ENCODE data around the gene NODAL. TPM values are rescaled to one million over a fixed set of nuclear protein-coding genes. Genes with fewer than 3 reads are reported as not detected.

The NODAL gene
- total RNA-seq, 1 experiment from 2014 or later: not detected

DNA sequence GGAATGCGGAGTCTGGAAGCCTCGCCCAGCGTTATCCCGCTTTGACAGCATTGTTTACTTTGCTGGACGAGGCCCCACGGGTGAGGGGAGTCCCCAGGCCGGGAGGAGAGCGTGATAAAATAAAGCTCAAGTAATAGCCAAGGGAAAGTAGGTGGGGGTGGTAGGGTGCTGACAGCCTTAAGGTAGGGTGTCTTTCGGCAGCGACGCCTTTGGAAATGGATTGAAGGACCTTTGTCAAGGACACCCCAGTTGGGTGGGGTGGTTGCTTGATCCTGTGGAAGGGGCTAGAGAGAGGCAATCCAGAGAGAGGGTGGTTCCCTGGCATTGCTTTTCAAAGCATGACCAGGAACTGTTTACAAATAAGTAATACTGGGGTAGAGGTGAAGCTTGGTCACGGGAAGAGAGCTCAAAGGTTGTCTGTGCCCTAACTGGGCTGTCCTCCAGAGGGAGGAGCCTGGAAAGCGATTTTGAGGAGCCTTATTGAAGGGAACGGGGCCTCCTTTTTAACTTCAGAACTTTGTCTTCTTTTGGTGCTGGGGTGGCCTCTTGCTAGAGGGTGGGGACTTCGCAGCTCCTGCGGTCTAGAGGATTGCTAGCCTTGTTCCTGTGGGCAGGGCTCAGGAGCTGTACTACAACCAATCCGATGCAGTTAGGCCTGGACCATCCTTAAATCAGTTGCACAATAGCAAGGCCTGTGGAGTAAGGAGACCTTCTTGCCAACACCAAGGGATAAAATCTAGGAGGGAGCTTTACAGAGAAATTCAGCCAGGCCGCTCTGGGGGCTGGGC is 36.2 kb downstream of the NODAL start:
- peak overlapping the region; percentile 84 for H3K9ac ChIP-seq (ENCODE audit: low read length)
- H3K27me3 ChIP-seq (ENCODE audit: low read length): no peaks in the 10 kb centered on the region
- no peaks in the 10 kb centered on the region for H3K9me3 ChIP-seq (ENCODE audit: low read length)
- H4K20me1 ChIP-seq (ENCODE audit: low read length): peaks cover 41% of the 10 kb centered on the region
- H3K4me3 ChIP-seq (ENCODE audit: low read length): peak overlapping the region; percentile 75
- TSS peak; percentile 63 for BruUV-seq (replicated peaks)
- peak overlapping the region; percentile 18 for H3K27ac ChIP-seq (ENCODE audit: low read length)
- H2AFZ ChIP-seq (ENCODE audit: low read length): peak overlapping the region; percentile 57; the same call in 1 of the 2 replicates
- DNase-seq (peak; percentile 94), ATAC-seq (peak; percentile 69)
- peak overlapping the region; percentile 90 for H3K4me2 ChIP-seq (ENCODE audit: low read length)
- peaks cover 24% of the 10 kb centered on the region for H3K4me1 ChIP-seq (ENCODE audit: insufficient read depth, low read length)
- no peaks in the 10 kb centered on the region for H3F3A ChIP-seq (ENCODE audit: low read length, unreplicated experiment)
- TF ChIP-seq EZH2phosphoT487 (IDR thresholded peaks at IDR 0.05; ENCODE audit: borderline replicate concordance, low read length): no peak
- no peak for TF ChIP-seq EZH2 (IDR thresholded peaks at IDR 0.05; ENCODE audit: low read length, unreplicated experiment)
- TF ChIP-seq, protein P1, sequence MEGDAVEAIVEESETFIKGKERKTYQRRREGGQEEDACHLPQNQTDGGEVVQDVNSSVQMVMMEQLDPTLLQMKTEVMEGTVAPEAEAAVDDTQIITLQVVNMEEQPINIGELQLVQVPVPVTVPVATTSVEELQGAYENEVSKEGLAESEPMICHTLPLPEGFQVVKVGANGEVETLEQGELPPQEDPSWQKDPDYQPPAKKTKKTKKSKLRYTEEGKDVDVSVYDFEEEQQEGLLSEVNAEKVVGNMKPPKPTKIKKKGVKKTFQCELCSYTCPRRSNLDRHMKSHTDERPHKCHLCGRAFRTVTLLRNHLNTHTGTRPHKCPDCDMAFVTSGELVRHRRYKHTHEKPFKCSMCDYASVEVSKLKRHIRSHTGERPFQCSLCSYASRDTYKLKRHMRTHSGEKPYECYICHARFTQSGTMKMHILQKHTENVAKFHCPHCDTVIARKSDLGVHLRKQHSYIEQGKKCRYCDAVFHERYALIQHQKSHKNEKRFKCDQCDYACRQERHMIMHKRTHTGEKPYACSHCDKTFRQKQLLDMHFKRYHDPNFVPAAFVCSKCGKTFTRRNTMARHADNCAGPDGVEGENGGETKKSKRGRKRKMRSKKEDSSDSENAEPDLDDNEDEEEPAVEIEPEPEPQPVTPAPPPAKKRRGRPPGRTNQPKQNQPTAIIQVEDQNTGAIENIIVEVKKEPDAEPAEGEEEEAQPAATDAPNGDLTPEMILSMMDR (conservative IDR thresholded peaks at IDR 0.05; ENCODE audit: low read depth, low read length): no peak
- ChIA-PET POLR2A (ENCODE audit: unreplicated experiment) (interaction anchor here (0.5 to 2.3 kb wide), 3 partner anchors 18 to 277 kb away, joined by 4 to 18 read pairs (median 14); no protein-coding TSS in a partner anchor), CTCF (interaction anchor here (0.5 to 3.7 kb wide), 11 partner anchors 16 to 259 kb away, joined by 3 to 36 read pairs (median 4); partner anchors contain the start of gene TYSND1)
- H3K9me2 ChIP-seq (replicated peaks; ENCODE audit: low read length): no peaks in the 10 kb centered on the region
- H3K36me3 ChIP-seq (ENCODE audit: low read depth, low read length): peaks cover 2% of the 10 kb centered on the region; the same call in 1 of the 2 replicates
- peaks cover 51% of the 10 kb centered on the region for H3K79me2 ChIP-seq (ENCODE audit: low read length)
- intact Hi-C loops (cut with micrococcal nuclease): loop anchor here (1.0 to 10.0 kb wide), 2 partner anchors 18 to 960 kb away; no protein-coding TSS in a partner anchor

- Histone ChIP-seq H3K79me2 (ENCODE audit: low read length) (peaks cover 46% of the 10 kb centered on the region), H3K4me3 (ENCODE audit: low read length) (peak overlapping the region; percentile 75), H3K9ac (ENCODE audit: low read length) (peak overlapping the region; percentile 84), H3K4me1 (ENCODE audit: insufficient read depth, low read length) (peaks cover 24% of the 10 kb centered on the region), H3F3A (ENCODE audit: low read length, unreplicated experiment) (no peaks in the 10 kb centered on the region), H4K20me1 (ENCODE audit: low read length) (peaks cover 39% of the 10 kb centered on the region), H3K27me3 (ENCODE audit: low read length) (no peaks in the 10 kb centered on the region), H3K9me2 (replicated peaks; ENCODE audit: low read length) (no peaks in the 10 kb centered on the region), H3K27ac (ENCODE audit: low read length) (peak overlapping the region; percentile 18), H3K36me3 (ENCODE audit: low read depth, low read length) (peaks cover 2% of the 10 kb centered on the region; the same call in 1 of the 2 replicates), H3K9me3 (ENCODE audit: low read length) (no peaks in the 10 kb centered on the region), H3K4me2 (ENCODE audit: low read length) (peak overlapping the region; percentile 90), H2AFZ (ENCODE audit: low read length) (peak overlapping the region; percentile 57)
- DNase-seq: no peak
- ATAC-seq: peak; percentile 7; the same call in 1 of the 2 replicates
- TF ChIP-seq, protein P1 (conservative IDR thresholded peaks at IDR 0.05; ENCODE audit: low read depth, low read length): no peak
- TF ChIP-seq EZH2phosphoT487 (IDR thresholded peaks at IDR 0.05; ENCODE audit: borderline replicate concordance, low read length) (no peak), EZH2 (IDR thresholded peaks at IDR 0.05; ENCODE audit: low read length, unreplicated experiment) (no peak)
- ChIA-PET POLR2A (ENCODE audit: unreplicated experiment) (interaction anchor here (0.7 to 2.3 kb wide), 3 partner anchors 17 to 228 kb away, joined by 5 to 18 read pairs (median 14); no protein-coding TSS in a partner anchor), CTCF (interaction anchor here (0.5 to 3.7 kb wide), 9 partner anchors 15 to 258 kb away, joined by 3 to 36 read pairs (median 4); partner anchors contain the start of gene TYSND1)
- intact Hi-C loops (cut with micrococcal nuclease): loop anchor here (1.0 to 10.0 kb wide), 2 partner anchors 17 to 960 kb away; no protein-coding TSS in a partner anchor
- BruUV-seq (replicated peaks): TSS peak; percentile 68
These were observed 36.8 kb downstream of the NODAL start for GRCh38 chr10:70404787-70405036.
